ENCODE data around the gene DOCK4. TPM values are rescaled to one million over a fixed set of nuclear protein-coding genes. Genes with fewer than 3 reads are reported as not detected.
A peak's percentile ranks its signal among the peaks of the same experiment; 100 is the strongest.

DOCK4 gene
- polyA plus RNA-seq, 10 donors, result 8.2 to 16.1 (median 11.7) TPM

GRCh38 chr7:112162142-112162766, 43.9 kb downstream of the DOCK4 start:
- DNase-seq, result peak in 1 of 3 donors; percentile 26

DNA sequence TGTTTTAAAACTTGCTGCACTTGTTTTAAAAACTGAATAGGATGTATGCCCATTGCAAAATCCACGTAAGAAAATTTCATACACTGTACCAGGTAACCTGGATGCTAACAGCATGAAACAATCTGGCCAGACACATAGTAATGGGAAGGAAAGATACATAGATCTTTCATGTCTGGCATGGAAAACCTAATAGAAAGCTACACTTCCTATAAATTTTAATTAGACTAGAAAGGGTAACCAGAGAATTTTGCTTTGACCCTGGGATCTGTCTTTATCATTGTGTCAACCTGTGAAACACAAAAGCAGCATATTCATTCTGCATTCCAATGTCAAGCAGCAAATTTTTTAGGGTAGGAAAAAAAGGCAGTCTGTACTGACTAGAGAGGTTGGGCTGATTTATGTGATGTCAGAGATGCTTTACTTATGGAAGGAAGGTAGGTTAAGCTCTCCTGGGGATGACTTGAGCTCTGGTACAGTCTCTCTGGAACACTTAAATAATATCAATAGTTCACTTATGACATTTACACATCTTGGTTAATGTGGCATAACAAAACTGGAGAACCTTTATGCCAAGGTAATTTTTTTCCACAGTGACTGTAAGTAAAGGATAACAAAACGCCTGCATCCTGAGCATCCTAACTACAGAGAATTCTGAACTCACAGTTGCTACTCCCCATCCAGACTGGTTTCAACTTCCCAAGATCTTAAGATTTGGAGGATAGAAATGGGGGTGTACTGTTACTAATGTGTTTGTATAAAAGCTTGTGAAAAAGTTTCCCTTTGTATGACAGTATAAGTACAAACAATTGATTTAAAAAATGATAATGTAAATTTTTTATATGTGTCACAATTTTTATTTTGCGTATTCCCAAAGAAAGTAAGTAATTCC, 44.7 kb downstream of the DOCK4 start:
- no peak for DNase-seq

GRCh38 chr7:112160771-112161150, 45.4 kb downstream of the DOCK4 start:
- no peak for DNase-seq

DNA sequence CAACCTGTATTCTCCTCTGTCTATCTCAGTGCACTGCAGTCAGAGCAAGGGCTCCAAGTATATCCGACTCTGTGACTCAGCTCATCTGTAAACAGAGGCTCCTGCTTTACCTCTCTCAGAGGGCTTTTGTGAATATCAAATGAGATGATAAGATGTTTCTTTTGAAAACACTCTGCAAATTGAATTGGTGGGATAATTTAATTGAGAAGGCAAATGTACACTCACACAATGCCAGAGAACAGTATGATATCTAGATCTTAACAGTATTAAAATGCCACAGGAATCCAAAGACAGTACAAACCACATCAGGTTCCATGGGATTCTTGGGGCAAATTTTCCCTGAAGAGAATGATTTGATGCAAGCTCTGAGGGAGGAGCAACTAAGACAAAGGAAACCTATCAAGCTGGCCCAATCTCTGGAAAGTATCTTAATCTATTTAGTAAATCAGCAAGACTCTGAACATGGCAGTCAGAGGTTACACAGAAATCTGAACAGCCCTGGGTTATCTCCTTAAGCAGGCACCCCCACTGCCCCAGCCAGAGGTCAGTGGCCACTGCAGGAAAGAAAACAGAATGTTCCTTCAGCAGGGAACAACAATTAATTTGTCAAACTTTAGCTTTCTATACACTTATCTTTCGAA, 45.9 kb downstream of the DOCK4 start:
- DNase-seq, result no peak

- no peak for DNase-seq
These were observed 46.8 kb downstream of the DOCK4 start for GRCh38 chr7:112159351-112159750.

GRCh38 chr7:112157072-112157471, 49.1 kb downstream of the DOCK4 start:
- DNase-seq, result peak in 1 of 3 donors; percentile 64

- no peak for DNase-seq
These were observed 49.8 kb downstream of the DOCK4 start for GRCh38 chr7:112156412-112156811.

DNA sequence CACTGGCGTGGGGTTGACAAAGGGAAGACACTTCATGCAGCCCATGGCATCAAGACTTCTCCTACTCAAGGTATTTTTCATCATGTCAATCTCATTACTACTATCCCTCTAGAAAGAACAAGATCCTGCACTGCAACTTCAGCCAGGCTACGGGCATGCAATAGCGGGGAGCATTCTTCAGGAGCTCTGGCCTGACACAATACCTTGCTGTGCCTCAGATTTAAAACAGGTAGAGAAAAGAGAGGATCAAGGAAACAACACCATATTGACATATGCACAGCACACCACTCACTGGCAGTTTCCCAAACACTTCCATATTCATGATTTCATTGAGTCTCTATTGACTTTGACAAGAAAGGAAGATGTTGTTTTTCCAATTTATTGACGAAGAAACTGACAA, 51.5 kb downstream of the DOCK4 start:
- no peak for DNase-seq

DNA sequence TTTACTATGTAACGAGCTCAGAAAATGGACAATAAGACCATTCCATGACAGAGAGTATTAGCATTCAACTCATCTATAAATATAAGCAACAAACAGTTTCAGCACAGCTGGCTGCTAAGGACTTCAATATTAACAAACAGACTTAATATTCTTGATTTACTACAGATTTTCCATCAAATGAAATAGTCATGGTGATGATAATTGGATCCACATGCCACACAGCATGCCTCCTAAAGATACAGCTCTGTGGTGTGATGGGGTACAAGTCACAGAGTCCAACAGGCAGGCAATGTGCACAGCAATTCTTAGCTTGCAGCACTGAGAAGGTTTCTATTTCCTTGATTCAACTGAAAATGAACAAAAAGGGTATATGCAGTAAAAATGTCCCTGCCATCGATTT, 54.0 kb downstream of the DOCK4 start:
- DNase-seq, result no peak

DNA sequence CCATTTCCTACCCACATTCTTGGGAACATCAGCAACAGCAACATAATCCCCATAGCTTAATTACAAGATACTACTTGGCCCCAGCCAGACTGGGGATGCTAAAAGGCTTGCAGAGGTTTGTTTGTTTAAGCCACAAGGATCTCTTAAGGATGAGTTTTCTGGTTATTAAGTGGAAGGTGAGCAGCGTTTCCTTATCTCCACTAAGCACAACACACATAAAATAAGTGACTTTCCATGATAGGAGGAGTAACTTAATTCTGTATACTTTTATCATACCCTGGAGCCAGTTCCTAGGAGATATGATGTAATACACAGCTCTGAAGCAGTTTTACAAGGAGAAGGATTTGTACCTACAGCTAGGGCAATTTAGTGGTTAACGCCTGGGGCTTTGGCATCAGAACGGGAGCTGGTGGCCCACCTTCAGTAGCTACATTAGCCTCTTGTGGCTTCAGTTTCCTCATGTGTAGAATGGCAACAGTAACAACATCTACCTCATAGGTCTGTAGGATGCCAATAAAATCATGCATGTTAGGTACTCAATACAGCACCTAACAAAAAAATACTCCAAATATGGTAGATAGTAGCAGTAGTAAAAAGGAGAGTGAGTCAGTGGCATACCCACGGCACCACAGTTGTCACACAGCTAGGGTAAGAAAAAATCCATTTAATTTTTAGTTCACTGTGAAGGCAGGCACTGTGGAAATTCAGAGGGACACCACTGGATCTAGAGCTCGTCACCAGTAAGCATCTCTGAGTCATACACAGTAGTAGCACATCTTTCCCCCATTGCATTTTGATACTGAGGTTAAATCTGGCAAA, 55.2 kb downstream of the DOCK4 start:
- no peak for DNase-seq

DNA sequence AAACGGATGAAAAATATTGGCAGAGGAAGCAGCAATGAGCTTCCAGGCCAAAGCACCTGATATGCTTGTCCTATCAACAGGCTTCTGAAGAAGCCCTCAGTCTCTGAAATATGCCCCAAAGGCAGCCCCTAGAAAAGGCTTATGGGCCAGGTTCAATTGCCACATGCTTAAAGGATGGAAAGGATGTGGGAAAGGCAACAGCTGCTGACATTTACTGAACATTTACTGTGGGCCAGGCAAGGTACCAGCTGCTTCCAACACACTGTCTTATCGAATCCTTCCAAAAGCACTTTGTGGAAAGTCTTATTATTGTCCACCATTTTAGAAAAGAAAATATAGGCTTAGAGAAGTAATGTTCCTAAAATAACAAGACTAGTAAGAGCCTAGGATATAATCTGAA, 56.5 kb downstream of the DOCK4 start:
- DNase-seq, result no peak

- no peak for DNase-seq
These were observed 58.3 kb downstream of the DOCK4 start for GRCh38 chr7:112147793-112148361.

- no peak for DNase-seq
These were observed 61.0 kb downstream of the DOCK4 start for GRCh38 chr7:112145206-112145605.

GRCh38 chr7:112144284-112145059, 61.7 kb downstream of the DOCK4 start:
- no peak for DNase-seq

DNA sequence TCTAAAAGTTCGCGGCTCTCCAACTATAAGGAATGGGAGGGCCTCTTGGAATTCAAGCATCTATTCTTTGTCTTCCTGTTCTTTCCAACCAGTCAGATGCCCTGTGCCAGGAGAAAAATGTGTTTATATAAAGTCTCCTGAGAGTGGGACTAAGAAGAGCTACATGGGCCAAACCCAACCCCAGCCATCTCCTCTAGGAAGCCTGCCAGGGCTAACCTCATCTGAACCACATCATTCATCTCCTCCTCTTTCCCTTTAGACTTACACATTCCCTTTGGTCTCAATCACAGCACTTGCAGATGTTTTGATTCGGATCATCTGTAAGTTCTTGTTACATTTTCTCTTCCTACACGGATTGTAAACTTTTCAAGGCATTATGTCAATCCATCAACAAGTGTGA, 62.6 kb downstream of the DOCK4 start:
- peak; percentile 46 to 86 (median 50) for DNase-seq

GRCh38 chr7:112143136-112143535, 63.1 kb downstream of the DOCK4 start:
- DNase-seq, result peak in 1 of 3 donors; percentile 59

GRCh38 chr7:112140600-112140999, 65.6 kb downstream of the DOCK4 start:
- DNase-seq, result no peak

DNA sequence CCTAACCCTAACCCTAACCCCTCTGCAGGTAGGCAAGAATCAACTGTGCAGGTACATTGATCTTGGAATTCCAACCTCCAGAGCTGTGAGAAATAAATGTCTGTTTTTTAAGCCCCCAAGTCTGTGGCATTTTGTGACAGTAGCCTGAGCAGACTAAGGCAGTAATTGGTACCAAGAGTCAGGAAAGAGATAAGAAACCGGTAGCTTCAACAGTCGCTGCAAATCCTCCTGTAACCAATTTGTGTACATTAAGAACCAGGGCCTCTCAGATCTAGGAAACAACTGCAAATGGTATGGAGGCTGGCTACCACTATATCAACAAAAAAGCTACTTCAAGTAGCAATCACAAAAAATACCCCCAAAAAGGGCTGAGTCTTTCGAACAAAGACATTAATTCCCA, 67.3 kb downstream of the DOCK4 start:
- DNase-seq, result no peak

- DNase-seq, result no peak
These were observed 67.8 kb downstream of the DOCK4 start for GRCh38 chr7:112138325-112138852.

Measured in muscle of back (tissue), 11 donors.